IPS-11a (cell line): Measurements from ENCODE around the gene G2E3.
"Not testable (repeated sequence)": the region's sequence is repeated elsewhere in the genome, so short reads cannot be mapped to it uniquely, and the experiment has no call there.

Experiments
- H3K4me3 ChIP-seq: one replicate; pipeline ENCODE4 v1.5.1; 2013; ENCODE audit warnings: low read depth, low read length, control low read depth

Gene G2E3

GRCh38 chr14:30600922-30601918 is 42.3 kb downstream of the G2E3 start:
- H3K4me3 ChIP-seq = no peak overlapping the region

- no peak overlapping the region for H3K4me3 ChIP-seq
These were observed 44.4 kb downstream of the G2E3 start for GRCh38 chr14:30603402-30603801.

- H3K4me3 ChIP-seq = not testable (repeated sequence)
These were observed 45.7 kb downstream of the G2E3 start for GRCh38 chr14:30604696-30605095.

- no peak overlapping the region for H3K4me3 ChIP-seq
These were observed 48.3 kb downstream of the G2E3 start for GRCh38 chr14:30607156-30607780.

- no peak overlapping the region for H3K4me3 ChIP-seq
These were observed 49.6 kb downstream of the G2E3 start for GRCh38 chr14:30608533-30609006.

- no peak overlapping the region for H3K4me3 ChIP-seq
These were observed 51.9 kb downstream of the G2E3 start for GRCh38 chr14:30610787-30611343.

- H3K4me3 ChIP-seq = no peak overlapping the region
These were observed 55.2 kb downstream of the G2E3 start for GRCh38 chr14:30614155-30614554.

GRCh38 chr14:30620178-30620577 is 61.2 kb downstream of the G2E3 start:
- no peak overlapping the region for H3K4me3 ChIP-seq

GRCh38 chr14:30621354-30621939 is 62.5 kb downstream of the G2E3 start:
- H3K4me3 ChIP-seq = peak overlapping the region; percentile 97

- H3K4me3 ChIP-seq = peak within 1 kb of the TSS; percentile 97
These were observed 63.2 kb downstream of the G2E3 start, which contains the start of gene SCFD1 for GRCh38 chr14:30621940-30622830. Gene SCFD1, plus strand, starts transcription at chr14:30622319. Its CDS starts 20 bp downstream, at chr14:30622339.

GRCh38 chr14:30623412-30624131 is 64.6 kb downstream of the G2E3 start:
- peak overlapping the region; percentile 97 for H3K4me3 ChIP-seq

- no peak overlapping the region for H3K4me3 ChIP-seq
These were observed 65.1 kb downstream of the G2E3 start for GRCh38 chr14:30624132-30624423.

GRCh38 chr14:30625533-30625932 is 66.6 kb downstream of the G2E3 start:
- no peak overlapping the region for H3K4me3 ChIP-seq

GRCh38 chr14:30629432-30629831 is 70.5 kb downstream of the G2E3 start:
- not testable (repeated sequence) for H3K4me3 ChIP-seq

GRCh38 chr14:30630248-30630647 is 71.3 kb downstream of the G2E3 start:
- H3K4me3 ChIP-seq = no peak overlapping the region

- H3K4me3 ChIP-seq = no peak overlapping the region
These were observed 73.8 kb downstream of the G2E3 start for GRCh38 chr14:30632730-30633129.

- H3K4me3 ChIP-seq = no peak overlapping the region
These were observed 80.0 kb downstream of the G2E3 start for GRCh38 chr14:30638926-30639325.

- H3K4me3 ChIP-seq = no peak overlapping the region
These were observed 82.2 kb downstream of the G2E3 start for GRCh38 chr14:30641207-30641606.

GRCh38 chr14:30644462-30644861 is 85.5 kb downstream of the G2E3 start:
- not testable (repeated sequence) for H3K4me3 ChIP-seq

- H3K4me3 ChIP-seq = no peak overlapping the region
These were observed 86.6 kb downstream of the G2E3 start for GRCh38 chr14:30645600-30645999.
